ENCODE results near the gene CYTH1. TPM values are rescaled to one million over a fixed set of nuclear protein-coding genes. Genes with fewer than 3 reads are reported as not detected.

The CYTH1 gene
- total RNA-seq, 1 experiment from 2014 or later, result 34.3 TPM

- Histone ChIP-seq H4K20me1 (ENCODE audit: insufficient read depth) (no peaks in the 10 kb centered on the region), H3K36me3 (ENCODE audit: control insufficient read depth in 1 of 2, insufficient read depth in 2 of 2, low read length in 2 of 2) (peaks cover 0 to 2% of the 10 kb centered on the region in 2 experiments; a peak in 1 of 4 replicates), H3K4me3 (replicated peaks in 1 of 2; ENCODE audit: low read depth in 1 of 2, low read length in 2 of 2) (no peak overlapping the region), H3K9me3 (ENCODE audit: control insufficient read depth in 1 of 2, insufficient read depth in 1 of 2, low read depth in 1 of 2, low read length in 2 of 2) (no peaks in the 10 kb centered on the region), H3K27me3 (ENCODE audit: insufficient read depth, low read length) (no peaks in the 10 kb centered on the region), H3K9ac (ENCODE audit: low read length) (no peak overlapping the region), H3K9me2 (ENCODE audit: insufficient read depth) (no peaks in the 10 kb centered on the region), H3K4me1 (ENCODE audit: control insufficient read depth in 1 of 2, insufficient read depth in 2 of 2, low read length in 2 of 2) (peaks cover 15 to 31% of the 10 kb centered on the region in 2 experiments), H2AFZ (ENCODE audit: low read depth, low read length, poor library complexity, severe bottlenecking) (no peak overlapping the region), H3K79me2 (ENCODE audit: insufficient read depth, low read length) (no peaks in the 10 kb centered on the region), H3K4me2 (ENCODE audit: low read length) (no peak overlapping the region), H3K27ac (ENCODE audit: low read depth, low read length) (no peak overlapping the region)
- POLR2A ChIA-PET, result no interaction called here
- no peak for ATAC-seq
- intact Hi-C loops (cut with micrococcal nuclease), result no loop called here
- no peak for DNase-seq (ENCODE audit: low read depth, low spot score)
- TF ChIP-seq CBX3 (IDR thresholded peaks at IDR 0.05; ENCODE audit: low read depth) (no peak), POLR2A (IDR thresholded peaks at IDR 0.05; ENCODE audit: borderline replicate concordance, extremely low read depth, insufficient read depth, insufficient read length) (no peak), EZH2 (IDR thresholded peaks at IDR 0.05) (no peak), EGR1 (IDR thresholded peaks at IDR 0.05; ENCODE audit: low read depth) (no peak), JUND (IDR thresholded peaks at IDR 0.05) (no peak), ZFX (IDR thresholded peaks at IDR 0.05) (no peak), FOSL1 (IDR thresholded peaks at IDR 0.05; ENCODE audit: low read depth) (no peak), SIN3A (IDR thresholded peaks at IDR 0.05; ENCODE audit: low read depth) (no peak), CTCF (IDR thresholded peaks at IDR 0.05 in 2 of 3, conservative IDR thresholded peaks at IDR 0.05 in 1 of 3; ENCODE audit: borderline replicate concordance in 1 of 3, insufficient read depth in 1 of 3, low read depth in 2 of 3, low read length in 2 of 3) (no peak; a peak in 1 of 6 replicates)
- TF ChIP-seq, protein P1, sequence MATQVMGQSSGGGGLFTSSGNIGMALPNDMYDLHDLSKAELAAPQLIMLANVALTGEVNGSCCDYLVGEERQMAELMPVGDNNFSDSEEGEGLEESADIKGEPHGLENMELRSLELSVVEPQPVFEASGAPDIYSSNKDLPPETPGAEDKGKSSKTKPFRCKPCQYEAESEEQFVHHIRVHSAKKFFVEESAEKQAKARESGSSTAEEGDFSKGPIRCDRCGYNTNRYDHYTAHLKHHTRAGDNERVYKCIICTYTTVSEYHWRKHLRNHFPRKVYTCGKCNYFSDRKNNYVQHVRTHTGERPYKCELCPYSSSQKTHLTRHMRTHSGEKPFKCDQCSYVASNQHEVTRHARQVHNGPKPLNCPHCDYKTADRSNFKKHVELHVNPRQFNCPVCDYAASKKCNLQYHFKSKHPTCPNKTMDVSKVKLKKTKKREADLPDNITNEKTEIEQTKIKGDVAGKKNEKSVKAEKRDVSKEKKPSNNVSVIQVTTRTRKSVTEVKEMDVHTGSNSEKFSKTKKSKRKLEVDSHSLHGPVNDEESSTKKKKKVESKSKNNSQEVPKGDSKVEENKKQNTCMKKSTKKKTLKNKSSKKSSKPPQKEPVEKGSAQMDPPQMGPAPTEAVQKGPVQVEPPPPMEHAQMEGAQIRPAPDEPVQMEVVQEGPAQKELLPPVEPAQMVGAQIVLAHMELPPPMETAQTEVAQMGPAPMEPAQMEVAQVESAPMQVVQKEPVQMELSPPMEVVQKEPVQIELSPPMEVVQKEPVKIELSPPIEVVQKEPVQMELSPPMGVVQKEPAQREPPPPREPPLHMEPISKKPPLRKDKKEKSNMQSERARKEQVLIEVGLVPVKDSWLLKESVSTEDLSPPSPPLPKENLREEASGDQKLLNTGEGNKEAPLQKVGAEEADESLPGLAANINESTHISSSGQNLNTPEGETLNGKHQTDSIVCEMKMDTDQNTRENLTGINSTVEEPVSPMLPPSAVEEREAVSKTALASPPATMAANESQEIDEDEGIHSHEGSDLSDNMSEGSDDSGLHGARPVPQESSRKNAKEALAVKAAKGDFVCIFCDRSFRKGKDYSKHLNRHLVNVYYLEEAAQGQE (IDR thresholded peaks at IDR 0.05; ENCODE audit: low read depth), result no peak
- TF ChIP-seq, protein P2, sequence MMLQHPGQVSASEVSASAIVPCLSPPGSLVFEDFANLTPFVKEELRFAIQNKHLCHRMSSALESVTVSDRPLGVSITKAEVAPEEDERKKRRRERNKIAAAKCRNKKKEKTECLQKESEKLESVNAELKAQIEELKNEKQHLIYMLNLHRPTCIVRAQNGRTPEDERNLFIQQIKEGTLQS (IDR thresholded peaks at IDR 0.05), result no peak
- RAD21 ChIA-PET (ENCODE audit: low non-redundant PET in 1 of 2, low total read pairs in 2 of 2, uncharacterized antibody in 2 of 2, unreplicated experiment in 2 of 2), result no interaction called here
- CTCF ChIA-PET, result no interaction called here
- BruUV-seq (replicated peaks), result no TSS peak
Measured at GRCh38 chr17:78787444-78787843, 5.4 kb upstream of the CYTH1 start.

Data from HCT116 (cell line).